Panc1 (cell line): ENCODE results near the gene ATP1A3.
"Not testable (repeated sequence)": the region's sequence is repeated elsewhere in the genome, so short reads cannot be mapped to it uniquely, and the experiment has no call there.

Experiments
- CTCF ChIP-seq: fragments of 450-650 bp; IDR thresholded peaks from 2 replicates; pipeline ENCODE4 v1.5.1; 2017; ENCODE audit warnings: mild to moderate bottlenecking
- POLR2AphosphoS5 ChIP-seq: IDR thresholded peaks from 2 replicates; pipeline ENCODE4 v1.6.1; 2012; ENCODE audit warnings: mild to moderate bottlenecking, low read depth, low read length, moderate library complexity

- TF ChIP-seq CTCF, result peak; percentile 90
- TF ChIP-seq POLR2AphosphoS5, result not testable (repeated sequence)
Measured at GRCh38 chr19:42034640-42035391, 40.8 kb upstream of the ATP1A3 start.
